NCI-H226 (cell line): ENCODE results near the gene ZSWIM5.
"Not testable (repeated sequence)": the region's sequence is repeated elsewhere in the genome, so short reads cannot be mapped to it uniquely, and the experiment has no call there.

Source experiments
- DNase-seq: peaks from one replicate; pipeline ENCODE4 v3.0.0-alpha.2; 2015

Gene ZSWIM5

DNA sequence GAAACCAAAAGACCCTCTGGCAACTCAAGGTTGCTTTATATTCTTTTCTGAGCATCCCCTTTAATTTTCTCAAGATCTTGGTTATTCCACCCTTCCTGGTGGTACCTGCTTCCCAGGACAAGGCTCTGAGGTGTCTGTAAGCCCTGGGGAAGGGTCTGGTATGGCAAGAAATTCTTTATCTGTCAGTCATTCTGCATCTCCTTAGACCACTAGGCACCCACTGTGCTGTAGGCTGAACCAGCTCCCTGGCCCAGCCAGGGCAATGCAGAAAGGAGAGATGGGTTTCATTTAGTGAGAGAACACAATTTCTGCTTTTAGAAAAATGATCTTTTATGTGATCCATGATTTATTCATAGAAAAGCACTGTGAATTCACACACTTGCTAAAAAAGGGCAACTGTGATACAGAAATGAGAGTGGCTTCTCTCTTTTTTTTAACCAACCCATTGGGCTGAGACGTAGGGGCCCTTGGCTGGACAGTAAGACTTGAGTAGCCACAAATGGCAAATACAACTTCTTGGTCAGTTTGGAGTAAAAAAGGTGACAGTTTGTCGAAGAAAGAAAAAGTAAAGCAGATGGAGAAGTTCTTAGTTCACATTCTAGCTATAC, 190.2 kb downstream of the ZSWIM5 start:
- no peak for DNase-seq

DNA sequence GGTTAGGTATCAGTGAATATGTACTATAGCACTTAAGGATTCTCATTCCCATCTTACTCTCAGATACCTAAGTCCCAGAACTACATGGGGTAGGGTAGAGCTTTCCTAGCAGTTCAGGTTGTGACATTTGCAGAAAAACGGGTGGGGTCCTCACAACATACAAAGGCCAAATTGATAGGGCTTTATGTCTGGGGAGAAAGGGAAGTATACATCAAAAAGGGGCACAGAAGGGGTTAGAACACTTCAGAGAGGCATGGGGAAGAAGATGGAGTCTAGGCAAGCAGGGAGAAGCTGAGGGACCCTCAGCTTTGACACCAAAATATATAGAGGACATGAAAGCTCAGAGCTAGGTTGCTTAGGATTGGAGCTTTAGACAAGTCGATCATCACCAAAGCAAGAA, 190.7 kb downstream of the ZSWIM5 start:
- no peak for DNase-seq

DNA sequence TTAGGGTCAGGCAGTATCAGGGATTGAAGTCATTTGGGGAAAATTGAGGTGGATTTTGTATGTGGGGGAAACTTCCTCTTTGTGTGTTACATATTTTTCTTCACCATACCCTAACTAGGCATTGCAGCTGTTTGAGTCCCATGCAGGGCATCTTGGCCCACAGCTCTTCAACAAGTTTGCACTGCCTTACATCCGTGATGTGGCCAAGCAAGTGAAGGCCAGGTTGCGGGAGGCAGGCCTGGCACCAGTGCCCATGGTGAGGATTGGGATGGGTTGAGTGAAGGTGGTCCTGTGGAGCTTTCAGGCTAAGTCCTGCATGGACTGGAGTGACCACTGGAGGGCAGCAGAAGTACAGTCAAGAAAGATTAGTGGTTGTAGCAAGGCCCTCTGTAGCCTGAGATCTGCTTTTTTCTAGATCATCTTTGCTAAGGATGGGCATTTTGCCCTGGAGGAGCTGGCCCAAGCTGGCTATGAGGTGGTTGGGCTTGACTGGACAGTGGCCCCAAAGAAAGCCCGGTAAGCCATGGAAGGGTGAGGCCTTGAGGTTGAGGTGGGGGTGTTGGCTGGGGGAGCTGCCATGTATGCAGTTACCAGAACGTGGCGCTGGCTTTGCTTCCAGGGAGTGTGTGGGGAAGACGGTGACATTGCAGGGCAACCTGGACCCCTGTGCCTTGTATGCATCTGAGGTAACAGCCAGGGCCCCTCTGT, 191.9 kb downstream of the ZSWIM5 start:
- peak; percentile 35 for DNase-seq

DNA sequence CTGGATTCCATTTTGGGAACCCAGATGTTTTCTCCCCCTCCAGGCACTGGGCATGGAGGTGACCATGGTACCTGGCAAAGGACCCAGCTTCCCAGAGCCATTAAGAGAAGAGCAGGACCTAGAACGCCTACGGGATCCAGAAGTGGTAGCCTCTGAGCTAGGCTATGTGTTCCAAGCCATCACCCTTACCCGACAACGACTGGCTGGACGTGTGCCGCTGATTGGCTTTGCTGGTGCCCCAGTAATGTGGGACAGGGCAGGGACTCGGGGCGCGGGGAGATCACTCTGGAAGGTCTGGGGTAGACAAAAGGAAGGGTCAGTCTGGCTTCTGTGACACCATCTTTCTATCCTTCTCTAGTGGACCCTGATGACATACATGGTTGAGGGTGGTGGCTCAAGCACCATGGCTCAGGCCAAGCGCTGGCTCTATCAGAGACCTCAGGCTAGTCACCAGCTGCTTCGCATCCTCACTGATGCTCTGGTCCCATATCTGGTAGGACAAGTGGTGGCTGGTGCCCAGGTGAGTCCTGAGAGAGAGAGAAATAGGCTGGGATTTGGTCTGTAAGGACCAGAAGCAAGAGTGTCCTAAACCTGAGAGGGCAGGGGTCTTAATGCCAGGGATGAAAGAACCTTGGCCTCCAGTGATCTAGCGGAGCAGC, 192.7 kb downstream of the ZSWIM5 start:
- DNase-seq, result no peak

DNA sequence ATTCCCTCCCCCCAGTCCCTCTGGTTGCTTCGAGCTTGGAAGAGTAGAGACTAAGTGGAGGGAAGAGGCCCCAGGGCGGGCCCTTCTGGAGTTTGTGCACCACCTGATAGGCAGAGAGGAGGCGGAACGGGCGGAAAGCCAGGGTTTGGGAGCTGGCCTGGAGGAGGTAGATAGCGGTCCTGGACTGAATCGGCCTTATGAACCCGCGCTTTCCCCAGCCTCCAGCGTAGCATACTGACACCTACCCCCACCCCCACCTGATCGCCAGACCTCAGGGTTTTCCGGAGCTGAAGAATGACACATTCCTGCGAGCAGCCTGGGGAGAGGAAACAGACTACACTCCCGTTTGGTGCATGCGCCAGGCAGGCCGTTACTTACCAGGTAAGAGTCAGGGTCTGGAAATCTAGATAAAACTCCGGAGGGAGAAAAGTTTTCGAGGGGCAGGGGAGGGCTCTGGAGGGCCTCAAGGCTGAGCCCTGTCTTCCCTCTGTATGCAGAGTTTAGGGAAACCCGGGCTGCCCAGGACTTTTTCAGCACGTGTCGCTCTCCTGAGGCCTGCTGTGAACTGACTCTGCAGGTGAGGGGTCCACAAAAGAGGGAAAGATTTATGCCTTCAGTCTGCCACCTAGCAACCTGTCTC, 193.6 kb downstream of the ZSWIM5 start:
- peak; percentile 97 for DNase-seq

DNA sequence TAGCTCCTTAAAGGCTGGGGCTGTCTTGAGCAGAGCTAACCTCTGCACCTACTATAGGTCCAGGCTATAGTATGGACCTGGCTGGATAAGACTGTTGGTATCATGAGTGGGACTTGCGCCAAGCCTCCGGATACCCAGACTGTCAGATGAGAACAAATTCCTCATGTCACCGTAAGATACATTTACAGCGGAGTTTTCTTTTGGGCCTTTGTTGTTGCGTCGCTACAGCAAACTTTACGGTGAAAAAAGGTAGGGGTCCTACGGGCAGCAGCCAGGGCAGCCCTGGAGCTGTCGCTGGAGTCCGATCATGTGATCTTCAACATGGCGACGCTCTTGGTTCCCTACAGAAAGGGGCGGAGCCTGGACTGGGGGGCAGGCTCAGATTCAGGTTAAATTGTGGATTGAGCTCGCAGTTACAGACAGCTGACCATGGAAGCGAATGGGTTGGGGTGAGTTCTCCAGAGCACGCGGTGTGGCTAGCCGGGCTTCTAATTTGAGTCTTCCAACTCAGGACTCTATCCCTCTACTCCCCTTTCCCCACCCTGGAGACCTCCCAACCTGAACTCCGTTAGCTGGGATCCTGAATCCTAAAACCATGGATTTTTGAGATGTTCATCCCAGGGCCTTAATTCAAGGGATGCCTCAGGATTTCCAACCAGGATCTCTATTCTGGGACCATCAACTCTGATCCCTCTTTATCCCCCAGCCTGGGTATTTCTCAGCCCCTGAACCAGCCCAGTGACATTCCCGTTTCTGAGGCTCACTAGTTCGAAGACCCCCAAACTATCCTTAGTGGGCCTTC, 194.4 kb downstream of the ZSWIM5 start, which contains the start of gene UROD:
Gene UROD, plus strand, starts transcription at position 418 of the 802 bp plus-strand sequence. Its CDS starts 12 bp downstream, at position 430.
- DNase-seq, result peak; percentile 94

DNA sequence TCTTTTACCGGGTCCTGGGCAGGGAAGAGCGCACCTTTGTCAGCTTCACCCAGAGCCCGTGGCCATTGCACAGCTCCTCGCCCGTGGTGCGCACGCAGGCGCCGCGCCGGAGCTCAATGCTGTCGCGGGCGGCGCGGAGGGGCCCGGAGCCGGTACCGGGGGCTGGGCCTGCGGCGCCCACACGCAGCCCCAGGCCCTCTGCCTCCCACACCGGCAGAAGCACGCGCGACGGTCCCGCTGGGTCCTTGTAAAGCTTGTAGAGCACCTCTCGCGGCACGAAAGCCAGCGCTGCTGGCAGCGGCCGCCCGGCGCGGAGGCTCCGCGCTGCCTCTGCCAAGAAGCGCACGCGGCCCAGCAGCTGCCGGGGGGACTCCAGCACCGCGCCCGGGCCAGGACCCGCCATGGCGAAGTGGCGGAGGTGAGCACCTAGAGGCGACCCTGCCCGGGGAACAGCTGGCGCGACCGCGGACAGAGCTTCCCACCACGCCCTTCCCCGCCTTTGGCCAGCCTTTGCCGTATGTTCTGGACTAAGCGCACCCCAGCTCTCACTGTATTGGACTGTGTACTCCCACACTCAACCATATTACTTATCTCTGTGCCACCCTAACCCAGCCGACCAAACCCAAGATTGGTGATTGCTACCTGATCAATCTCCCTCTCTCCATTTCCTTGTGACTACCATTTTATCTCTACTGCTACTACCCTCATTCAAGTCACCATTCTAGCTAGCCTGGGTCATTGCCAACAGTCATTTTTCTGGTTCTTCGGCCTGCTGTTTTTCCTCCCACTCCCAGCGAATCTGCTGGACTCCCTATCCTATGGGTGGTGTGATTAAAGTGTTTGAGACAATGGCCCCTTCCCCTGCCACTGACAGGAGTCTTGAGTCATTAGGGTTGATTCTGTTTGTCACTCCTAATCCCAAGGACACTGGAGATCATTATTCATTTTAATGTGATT, 195.3 kb downstream of the ZSWIM5 start, which contains the start of gene HECTD3:
Gene HECTD3, minus strand, starts transcription at position 470 of the 957 bp plus-strand sequence. Its CDS starts 67 bp downstream, at position 403.
- peak; percentile 75 for DNase-seq

DNA sequence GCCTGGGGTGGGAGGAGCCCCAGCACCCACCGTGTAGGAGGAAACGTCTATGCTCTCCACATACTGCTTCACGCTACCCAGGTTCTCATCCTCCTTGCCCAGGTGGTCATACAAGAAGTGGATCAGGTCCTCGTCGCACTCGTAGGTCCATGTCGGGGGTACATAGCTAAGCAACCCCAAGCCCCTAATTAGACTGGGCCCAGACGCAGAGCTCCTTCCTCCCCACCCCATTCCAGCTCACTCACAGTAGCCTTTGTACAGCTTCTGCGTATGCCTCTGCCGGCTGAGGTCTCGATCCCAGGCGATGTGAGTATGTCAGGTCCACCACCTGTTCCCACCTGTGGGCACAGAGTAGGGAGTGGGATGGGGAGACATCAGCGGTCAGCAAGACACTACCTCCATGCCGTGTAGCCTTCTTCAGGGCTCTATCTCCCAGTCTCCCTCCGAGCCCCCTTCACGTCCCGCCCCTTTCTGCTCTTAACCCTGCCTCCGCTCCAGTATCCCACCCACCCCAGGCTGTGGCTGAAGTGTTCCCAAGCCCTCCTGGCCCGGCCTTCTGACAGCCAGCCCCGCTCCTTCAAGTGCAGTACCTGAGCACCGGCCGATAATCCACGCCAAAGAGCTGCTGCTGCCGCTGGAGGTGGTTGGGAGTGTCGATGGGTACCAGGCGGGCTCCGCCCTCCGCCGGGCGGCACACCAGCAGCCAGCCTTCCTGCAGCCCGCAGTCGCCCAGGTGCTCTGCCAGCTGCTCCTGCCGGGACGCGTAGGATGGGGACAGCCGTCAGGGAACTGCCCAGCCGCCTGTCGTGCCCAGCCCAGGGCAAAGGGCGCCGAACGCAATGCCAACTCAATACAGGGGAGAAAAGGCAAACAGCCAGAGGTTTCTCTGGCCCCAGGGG, 196.2 kb downstream of the ZSWIM5 start:
- DNase-seq, result peak; percentile 11

DNA sequence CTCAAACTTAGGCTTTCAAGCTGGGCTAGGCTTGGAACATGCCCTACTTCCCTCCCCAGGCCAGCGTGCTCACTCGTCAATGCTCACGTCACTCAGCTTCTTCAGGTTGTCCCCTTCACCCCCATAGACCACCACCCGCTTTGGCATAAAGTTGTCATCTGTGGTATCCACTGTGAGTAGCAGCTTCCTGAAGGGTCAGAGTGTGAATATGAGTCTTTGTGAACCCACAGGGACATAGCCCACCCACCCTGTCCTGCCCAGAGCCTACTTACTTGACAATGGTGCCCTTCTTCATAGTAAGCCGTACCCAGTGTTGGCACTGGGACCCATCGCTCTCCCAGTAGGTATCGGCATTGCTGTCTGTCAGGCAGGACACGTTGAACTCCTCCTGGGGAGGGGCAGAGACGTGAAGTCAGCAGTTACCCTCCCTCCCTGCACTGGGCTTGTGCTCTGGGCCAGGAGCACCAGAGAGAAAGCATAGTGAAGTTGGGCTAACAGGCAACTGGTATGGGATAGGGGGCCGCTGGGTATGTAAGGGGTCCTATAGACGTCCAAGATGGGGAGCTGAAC, 197.0 kb downstream of the ZSWIM5 start:
- no peak for DNase-seq

DNA sequence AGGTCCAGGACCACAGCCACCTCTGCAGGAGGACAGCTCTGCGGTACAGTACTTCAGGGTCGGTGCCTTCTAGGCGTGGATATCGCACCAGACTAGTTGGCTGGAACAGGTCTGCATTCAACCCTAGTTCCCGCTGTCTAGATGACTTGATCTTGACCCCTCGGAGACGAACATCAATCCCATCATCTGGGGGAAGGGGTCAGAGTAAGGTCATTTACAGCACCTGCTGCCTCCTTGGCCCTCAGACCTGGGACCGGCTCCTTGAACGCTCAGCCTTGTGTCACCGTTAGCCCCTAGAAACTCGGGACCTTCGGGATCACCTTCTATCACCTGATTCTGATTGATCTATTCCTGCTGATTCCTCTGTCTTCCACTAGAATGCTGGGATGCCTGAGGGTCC, 197.9 kb downstream of the ZSWIM5 start:
- DNase-seq, result no peak

DNA sequence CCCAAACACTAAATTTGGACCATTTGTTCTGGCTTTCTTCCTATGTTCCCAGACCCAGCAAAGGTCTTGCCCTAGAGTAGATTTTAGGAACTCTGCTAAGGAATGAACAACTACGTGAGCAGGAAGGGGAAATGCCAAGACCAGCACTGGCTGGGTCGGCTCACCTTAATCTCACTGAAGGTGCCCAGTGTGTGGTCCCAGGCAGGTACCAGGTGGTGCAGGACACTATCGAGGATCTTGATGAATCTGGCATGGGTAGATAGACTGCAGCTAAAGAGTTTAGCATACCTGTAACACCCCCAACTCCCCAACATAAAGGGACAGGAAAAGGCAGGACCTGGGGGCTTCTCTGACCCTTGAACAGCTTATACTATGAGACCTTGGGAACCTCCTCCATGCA, 198.3 kb downstream of the ZSWIM5 start:
- DNase-seq, result no peak

DNA sequence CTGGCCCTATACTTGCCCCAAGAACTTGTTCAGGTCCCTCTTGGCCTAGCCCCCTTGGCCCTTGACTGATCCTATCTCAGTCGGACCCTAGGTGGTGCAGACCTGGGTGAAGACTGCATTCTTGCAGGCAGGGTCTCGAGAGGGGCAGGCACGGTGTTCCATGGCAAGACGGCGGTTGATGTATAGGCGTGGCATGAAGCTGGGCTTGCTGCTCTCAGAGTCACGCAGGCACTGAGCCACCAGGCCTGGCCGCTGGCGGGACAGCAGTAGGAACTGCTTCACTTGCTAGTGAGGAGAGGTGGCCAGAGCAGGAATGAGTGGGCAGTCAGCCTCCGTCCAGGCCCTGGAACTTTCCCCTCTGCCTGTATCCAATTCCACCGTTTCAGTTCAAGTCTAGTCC, 199.1 kb downstream of the ZSWIM5 start:
- DNase-seq, result no peak

DNA sequence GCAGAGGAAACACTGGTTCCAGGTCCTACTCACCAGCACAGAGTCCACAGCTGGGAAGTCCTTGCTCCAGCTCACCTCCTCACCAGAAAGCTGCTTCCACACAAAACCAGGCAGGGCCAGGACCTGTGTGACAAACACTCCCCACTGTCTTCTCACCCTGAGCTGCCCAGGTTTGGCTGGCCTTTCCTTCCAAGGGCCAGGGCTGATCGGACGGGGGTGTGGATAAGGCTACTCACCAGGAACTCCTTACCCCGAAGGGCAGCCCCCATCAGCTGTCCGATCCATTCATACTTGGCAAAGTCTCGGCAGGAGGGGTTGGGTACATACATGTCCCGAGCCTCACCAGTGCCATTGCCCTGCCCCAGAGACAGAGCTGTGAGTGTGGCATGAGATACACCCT, 200.6 kb downstream of the ZSWIM5 start:
- DNase-seq, result no peak

DNA sequence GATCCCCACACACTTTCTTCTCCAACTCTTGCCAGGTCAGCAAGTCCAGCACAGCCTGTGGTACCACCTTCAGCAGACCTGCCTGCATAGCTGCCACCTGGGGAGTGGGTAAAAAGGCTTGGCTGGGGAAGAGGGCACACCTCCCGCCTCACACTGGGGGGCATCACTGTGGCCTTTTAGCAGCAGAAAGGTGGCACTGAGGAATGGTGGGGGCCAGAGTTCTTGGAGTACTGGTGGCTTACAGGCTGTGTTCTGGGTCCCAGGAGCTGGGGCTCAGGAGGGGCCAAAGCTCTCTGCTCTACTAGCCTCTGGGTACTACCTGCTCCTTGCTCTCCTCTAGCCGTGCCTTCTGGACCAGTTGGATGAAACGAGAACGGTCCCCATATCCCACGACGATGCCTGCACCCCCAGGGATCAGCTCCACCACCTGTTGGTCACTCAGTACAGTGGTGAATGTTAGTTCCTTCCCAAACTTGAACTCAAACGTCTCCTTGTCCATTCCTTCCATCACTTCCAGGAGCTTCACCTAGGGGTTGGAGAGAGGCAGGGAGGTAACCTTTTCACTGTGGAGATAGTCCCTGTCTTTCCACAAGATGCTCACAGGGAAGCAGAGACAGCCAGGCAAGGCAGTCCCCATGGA, 202.0 kb downstream of the ZSWIM5 start:
- DNase-seq, result no peak

DNA sequence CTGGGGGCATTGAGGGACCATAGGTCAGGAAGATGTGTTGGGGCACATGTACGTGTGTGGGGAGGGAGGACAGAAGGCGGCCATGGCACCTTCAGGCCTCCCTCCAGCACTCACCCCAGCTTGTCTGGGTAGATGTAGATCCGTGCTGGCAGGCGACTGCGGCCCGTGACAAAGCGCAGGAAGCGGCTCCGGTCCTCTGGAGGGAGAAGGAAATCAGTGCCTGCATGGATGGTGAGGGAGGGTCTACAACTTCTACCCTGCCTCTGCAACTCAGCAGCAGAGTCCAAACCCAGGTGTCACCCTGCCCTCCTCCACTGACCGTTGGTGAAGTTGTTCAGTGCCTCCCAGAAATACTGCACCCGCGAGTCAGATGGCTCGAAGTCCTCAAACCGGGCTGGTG, 202.7 kb downstream of the ZSWIM5 start:
- no peak for DNase-seq

DNA sequence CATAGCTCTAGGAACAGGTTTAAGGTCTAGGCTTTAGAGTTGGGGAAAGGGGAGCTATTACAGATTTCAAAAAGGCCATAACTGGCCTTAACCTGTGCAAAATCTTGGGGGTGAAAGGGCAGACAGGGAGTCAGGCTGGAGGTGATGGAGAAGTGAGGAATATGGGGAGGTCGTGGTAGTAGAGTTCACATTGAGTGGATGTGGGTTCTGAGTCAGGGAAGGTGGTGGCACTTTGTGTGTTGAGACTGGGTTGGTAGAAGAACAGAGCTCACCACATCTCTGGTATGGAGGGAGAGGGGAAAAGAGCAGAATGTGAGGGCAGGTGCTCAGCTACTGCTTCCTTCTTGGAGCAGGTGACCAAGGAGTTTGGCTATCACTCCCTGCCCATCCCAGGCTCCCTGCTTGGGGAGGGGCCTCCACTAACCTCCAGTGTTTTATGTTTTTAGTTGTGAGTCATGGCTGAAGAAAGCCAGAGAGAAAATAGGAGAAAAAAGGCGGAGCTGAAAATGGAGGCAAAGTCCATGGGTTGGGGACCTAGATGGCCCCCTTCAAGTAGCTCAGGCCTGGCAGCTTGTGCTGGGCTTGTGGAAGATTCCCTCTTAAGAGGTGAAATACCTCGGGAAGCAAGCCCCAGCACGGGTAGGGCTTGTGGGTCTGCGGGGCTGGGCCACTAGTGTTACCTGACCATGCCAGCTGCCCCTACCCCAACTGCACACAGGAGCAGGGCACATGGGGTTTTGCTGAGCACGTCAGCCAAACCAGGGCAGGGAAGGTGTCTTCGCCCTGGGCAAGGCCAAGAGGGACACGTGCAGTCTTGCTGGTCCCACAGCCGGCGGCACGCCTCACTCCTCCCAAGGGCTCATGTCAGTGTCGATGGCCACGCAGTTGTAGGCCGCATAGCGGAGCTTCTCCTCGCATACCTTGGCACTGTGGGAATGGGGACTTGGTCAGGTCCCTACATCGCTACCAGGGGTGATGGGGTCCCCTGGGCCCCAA, 203.5 kb downstream of the ZSWIM5 start:
- DNase-seq, result no peak

DNA sequence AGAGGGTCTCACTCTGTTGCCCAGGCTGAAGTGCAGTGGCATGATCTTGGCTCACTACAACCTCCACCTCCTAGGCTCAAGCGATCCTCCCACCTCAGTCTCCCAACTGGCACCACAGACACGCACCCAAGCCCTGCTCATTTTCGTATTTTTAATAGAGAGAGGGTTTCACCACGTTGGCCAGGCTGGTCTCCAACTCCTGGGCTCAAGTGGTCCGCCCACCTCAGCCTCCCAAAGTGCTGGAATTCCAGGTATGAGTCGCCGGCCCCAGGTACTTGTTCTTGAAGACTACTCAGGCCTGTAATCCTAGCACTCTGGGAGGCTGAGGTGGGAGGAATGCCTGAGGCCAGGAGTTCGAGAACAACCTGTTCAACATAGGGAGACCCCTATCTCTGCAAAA, 204.8 kb downstream of the ZSWIM5 start:
- DNase-seq, result not testable (repeated sequence)

DNA sequence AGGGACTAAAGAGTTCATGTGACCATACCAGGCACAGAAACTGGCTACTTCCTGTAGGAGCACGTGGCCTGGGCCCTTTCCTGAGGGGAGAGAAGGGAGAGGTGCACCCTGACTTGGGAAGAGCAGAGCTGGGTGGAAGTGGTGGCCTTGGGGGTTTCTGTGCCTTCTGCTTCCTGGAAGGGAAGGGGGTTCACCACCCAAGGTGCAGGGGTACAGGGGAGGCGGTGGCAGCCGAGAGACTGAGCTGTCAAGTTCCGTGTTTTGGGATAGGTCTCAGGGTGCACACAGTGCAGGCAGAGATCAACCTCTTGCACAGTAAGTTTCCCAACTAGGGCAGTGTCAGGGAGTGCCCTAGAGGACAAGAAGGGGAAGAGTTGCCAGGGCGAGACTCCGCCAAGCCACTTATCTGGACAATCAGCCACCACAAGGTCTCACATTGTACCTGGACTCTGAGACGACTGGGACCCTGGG, 205.4 kb downstream of the ZSWIM5 start:
- no peak for DNase-seq
